ENCODE data around the gene MYO1F.

The MYO1F gene

DNA sequence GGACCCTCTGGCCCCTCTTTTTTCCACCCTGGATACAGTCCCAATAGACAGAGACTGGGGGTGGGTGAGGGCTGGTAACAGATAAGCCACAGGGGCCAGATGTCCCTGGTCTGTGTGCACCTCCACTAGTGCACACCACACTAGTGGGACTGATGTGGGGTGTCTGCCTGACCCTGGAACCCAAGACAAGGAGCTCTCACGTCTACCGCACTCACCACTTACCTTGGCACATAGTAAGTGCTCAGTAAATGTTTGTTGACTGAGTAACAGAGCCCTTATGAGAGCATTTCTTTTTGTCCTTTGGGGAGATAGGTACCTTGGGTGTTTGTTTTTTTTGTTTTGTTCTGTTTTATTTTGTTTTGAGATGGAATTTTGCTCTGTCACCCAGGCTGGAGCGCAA, 40.1 kb downstream of the MYO1F start:
- H3K9ac ChIP-seq (ENCODE audit: low read depth, low read length, poor library complexity): no peak overlapping the region
- no peaks in the 10 kb centered on the region for H3K36me3 ChIP-seq (replicated peaks in 1 of 2; ENCODE audit: control insufficient read depth in 2 of 2, insufficient read depth in 2 of 2, low read length in 2 of 2)
- H3K27me3 ChIP-seq (ENCODE audit: control insufficient read depth in 3 of 3, insufficient read depth in 3 of 3, low read depth in 1 of 3, low read length in 3 of 3): no peaks in the 10 kb centered on the region
- H3K18ac ChIP-seq (ENCODE audit: low read length): no peak overlapping the region
- no peak overlapping the region for H3K4me2 ChIP-seq (ENCODE audit: insufficient read depth, low read length, poor library complexity, severe bottlenecking)
- H2AK5ac ChIP-seq (ENCODE audit: low read depth, low read length): no peak overlapping the region
- H3K4me3 ChIP-seq (ENCODE audit: low read length in 2 of 2): no peak overlapping the region
- no peak overlapping the region for H2BK12ac ChIP-seq (ENCODE audit: low read length)
- H2AFZ ChIP-seq (ENCODE audit: low read length): no peak overlapping the region
- H2BK5ac ChIP-seq (ENCODE audit: low read length): no peak overlapping the region
- no peak for DNase-seq (ENCODE audit: low spot score)
- no peak overlapping the region for H3K23ac ChIP-seq (ENCODE audit: low read depth, low read length, poor library complexity)
- H3K79me1 ChIP-seq (ENCODE audit: low read depth, low read length): no peaks in the 10 kb centered on the region
- H4K8ac ChIP-seq (ENCODE audit: low read depth, low read length): no peak overlapping the region
- no peak overlapping the region for H3K14ac ChIP-seq (ENCODE audit: low read length)
- H3K9me3 ChIP-seq (replicated peaks in 1 of 2; ENCODE audit: control insufficient read depth in 2 of 2, insufficient read depth in 1 of 2, low read depth in 1 of 2, low read length in 2 of 2): no peaks in the 10 kb centered on the region
- WGBS, 2 donors (ENCODE audit: extremely low coverage in 2 of 2, insufficient read length in 2 of 2, insufficient replicate concordance in 1 of 2): no CpG with 5 or more reads among the region's 3 CpGs
- no peak overlapping the region for H4K91ac ChIP-seq (ENCODE audit: low read depth, low read length, poor library complexity)
- H2BK120ac ChIP-seq (ENCODE audit: low read depth, low read length): no peak overlapping the region
- no peak overlapping the region for H2BK15ac ChIP-seq (ENCODE audit: low read length)
- H3K4ac ChIP-seq (ENCODE audit: low read length): no peak overlapping the region
- H3K27ac ChIP-seq (replicated peaks; ENCODE audit: low read length): no peak overlapping the region
- no peaks in the 10 kb centered on the region for H3K4me1 ChIP-seq (ENCODE audit: control insufficient read depth in 2 of 2, insufficient read depth in 1 of 2, low read depth in 1 of 2, low read length in 2 of 2)

DNA sequence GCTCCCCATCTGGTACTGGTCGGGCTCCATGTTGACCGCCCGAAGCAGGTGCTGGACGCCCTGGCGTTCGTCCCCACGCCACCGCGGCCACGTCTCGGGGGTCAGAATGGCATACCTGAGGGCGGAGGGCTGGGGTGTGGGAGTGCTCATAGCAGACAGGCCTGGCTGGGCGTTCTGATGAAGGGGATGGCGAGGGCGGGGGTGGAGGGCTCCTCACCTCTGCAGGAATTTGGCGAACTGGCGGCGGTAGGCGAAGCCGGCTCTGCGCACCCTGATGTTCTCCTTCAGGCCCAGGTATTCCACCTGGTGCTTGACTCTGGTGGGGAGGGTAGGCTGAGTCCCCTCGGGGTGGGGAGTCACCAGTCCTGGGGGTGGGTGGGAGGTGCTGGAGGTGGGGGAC, 41.0 kb downstream of the MYO1F start:
- H3K4me3 ChIP-seq (ENCODE audit: low read length in 2 of 2): no peak overlapping the region
- no peak overlapping the region for H3K27ac ChIP-seq (replicated peaks; ENCODE audit: low read length)
- H4K91ac ChIP-seq (ENCODE audit: low read depth, low read length, poor library complexity): no peak overlapping the region
- H3K18ac ChIP-seq (ENCODE audit: low read length): peak overlapping the region; percentile 38
- H3K9ac ChIP-seq (ENCODE audit: low read depth, low read length, poor library complexity): no peak overlapping the region
- H3K27me3 ChIP-seq (ENCODE audit: control insufficient read depth in 3 of 3, insufficient read depth in 3 of 3, low read depth in 1 of 3, low read length in 3 of 3): no peaks in the 10 kb centered on the region
- WGBS, 2 donors (ENCODE audit: extremely low coverage in 2 of 2, insufficient read length in 2 of 2, insufficient replicate concordance in 1 of 2): no CpG with 5 or more reads among the region's 22 CpGs
- H3K14ac ChIP-seq (ENCODE audit: low read length): no peak overlapping the region
- no peak overlapping the region for H3K4me2 ChIP-seq (ENCODE audit: insufficient read depth, low read length, poor library complexity, severe bottlenecking)
- no peak overlapping the region for H3K4ac ChIP-seq (ENCODE audit: low read length)
- no peaks in the 10 kb centered on the region for H3K79me1 ChIP-seq (ENCODE audit: low read depth, low read length)
- no peak overlapping the region for H2AK5ac ChIP-seq (ENCODE audit: low read depth, low read length)
- H4K8ac ChIP-seq (ENCODE audit: low read depth, low read length): no peak overlapping the region
- H3K36me3 ChIP-seq (replicated peaks in 1 of 2; ENCODE audit: control insufficient read depth in 2 of 2, insufficient read depth in 2 of 2, low read length in 2 of 2): no peaks in the 10 kb centered on the region
- peak overlapping the region; percentile 84 for H2BK12ac ChIP-seq (ENCODE audit: low read length)
- no peaks in the 10 kb centered on the region for H3K4me1 ChIP-seq (ENCODE audit: control insufficient read depth in 2 of 2, insufficient read depth in 1 of 2, low read depth in 1 of 2, low read length in 2 of 2)
- no peak overlapping the region for H2BK120ac ChIP-seq (ENCODE audit: low read depth, low read length)
- H2BK5ac ChIP-seq (ENCODE audit: low read length): no peak overlapping the region
- no peak overlapping the region for H2AFZ ChIP-seq (ENCODE audit: low read length)
- no peak overlapping the region for H3K23ac ChIP-seq (ENCODE audit: low read depth, low read length, poor library complexity)
- H2BK15ac ChIP-seq (ENCODE audit: low read length): no peak overlapping the region
- H3K9me3 ChIP-seq (replicated peaks in 1 of 2; ENCODE audit: control insufficient read depth in 2 of 2, insufficient read depth in 1 of 2, low read depth in 1 of 2, low read length in 2 of 2): no peaks in the 10 kb centered on the region
- no peak for DNase-seq (ENCODE audit: low spot score)

DNA sequence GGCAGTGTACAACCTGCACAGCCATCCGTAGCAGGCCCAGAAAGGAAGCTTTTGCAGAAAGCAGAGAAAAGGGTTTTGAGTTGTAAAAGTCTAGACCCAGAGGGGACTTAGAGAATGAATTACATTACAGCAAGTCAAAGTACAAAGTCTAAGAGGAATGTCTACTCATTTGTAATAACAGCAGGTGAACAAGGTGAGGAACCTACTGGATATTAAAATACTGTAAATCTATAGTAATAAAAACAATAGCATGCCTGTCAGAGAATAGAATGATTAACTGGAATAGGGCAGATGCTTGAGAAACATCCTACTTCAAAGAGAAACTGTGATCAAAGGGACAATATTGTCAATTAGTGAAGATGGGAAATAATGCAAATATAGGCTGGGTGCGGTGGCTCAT, 45.0 kb downstream of the MYO1F start:
- H2BK15ac ChIP-seq (ENCODE audit: low read length): no peak overlapping the region
- H3K4me1 ChIP-seq (ENCODE audit: control insufficient read depth in 2 of 2, insufficient read depth in 1 of 2, low read depth in 1 of 2, low read length in 2 of 2): peaks cover 0 to 2% of the 10 kb centered on the region in 2 donors
- no peak overlapping the region for H3K9ac ChIP-seq (ENCODE audit: low read depth, low read length, poor library complexity)
- peaks cover 0 to 1% of the 10 kb centered on the region in 2 donors for H3K9me3 ChIP-seq (replicated peaks in 1 of 2; ENCODE audit: control insufficient read depth in 2 of 2, insufficient read depth in 1 of 2, low read depth in 1 of 2, low read length in 2 of 2)
- no peak overlapping the region for H3K4ac ChIP-seq (ENCODE audit: low read length)
- no peak overlapping the region for H4K91ac ChIP-seq (ENCODE audit: low read depth, low read length, poor library complexity)
- no peak overlapping the region for H3K18ac ChIP-seq (ENCODE audit: low read length)
- no peak overlapping the region for H3K4me2 ChIP-seq (ENCODE audit: insufficient read depth, low read length, poor library complexity, severe bottlenecking)
- DNase-seq (ENCODE audit: low spot score): no peak
- no peak overlapping the region for H2BK12ac ChIP-seq (ENCODE audit: low read length)
- H3K79me1 ChIP-seq (ENCODE audit: low read depth, low read length): peaks cover 5% of the 10 kb centered on the region
- no peak overlapping the region for H4K8ac ChIP-seq (ENCODE audit: low read depth, low read length)
- no CpG with 5 or more reads among the region's 2 CpGs for WGBS, 2 donors (ENCODE audit: extremely low coverage in 2 of 2, insufficient read length in 2 of 2, insufficient replicate concordance in 1 of 2)
- H3K23ac ChIP-seq (ENCODE audit: low read depth, low read length, poor library complexity): no peak overlapping the region
- H3K4me3 ChIP-seq (ENCODE audit: low read length in 2 of 2): no peak overlapping the region
- no peak overlapping the region for H2AK5ac ChIP-seq (ENCODE audit: low read depth, low read length)
- no peak overlapping the region for H2BK5ac ChIP-seq (ENCODE audit: low read length)
- H3K36me3 ChIP-seq (replicated peaks in 1 of 2; ENCODE audit: control insufficient read depth in 2 of 2, insufficient read depth in 2 of 2, low read length in 2 of 2): peaks cover 0 to 2% of the 10 kb centered on the region in 2 donors
- H2BK120ac ChIP-seq (ENCODE audit: low read depth, low read length): no peak overlapping the region
- peaks cover 0 to 3% (median 0%) of the 10 kb centered on the region in 3 experiments for H3K27me3 ChIP-seq (ENCODE audit: control insufficient read depth in 3 of 3, insufficient read depth in 3 of 3, low read depth in 1 of 3, low read length in 3 of 3)
- H3K27ac ChIP-seq (replicated peaks; ENCODE audit: low read length): no peak overlapping the region
- H3K14ac ChIP-seq (ENCODE audit: low read length): no peak overlapping the region
- H2AFZ ChIP-seq (ENCODE audit: low read length): no peak overlapping the region

DNA sequence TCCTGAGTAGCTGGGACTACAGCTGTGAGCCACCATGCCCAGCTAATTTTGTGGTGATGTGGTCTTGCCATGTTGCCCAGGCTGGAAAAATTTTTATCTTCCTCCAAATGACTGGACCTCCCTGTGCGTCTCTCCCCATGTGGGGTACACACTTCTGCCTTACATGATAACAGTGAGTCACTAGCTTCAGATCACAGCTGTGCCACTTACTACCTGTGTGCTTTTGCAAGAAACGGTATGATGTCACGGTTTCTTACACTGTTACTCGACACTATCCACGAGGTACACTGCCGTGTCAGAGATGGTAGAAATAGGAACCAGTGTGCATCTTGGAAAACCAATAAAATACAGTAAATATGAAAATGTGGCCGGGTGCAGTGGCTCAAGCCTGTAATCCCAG, 45.8 kb downstream of the MYO1F start:
- Histone ChIP-seq H3K79me1 (ENCODE audit: low read depth, low read length) (peaks cover 11% of the 10 kb centered on the region), H4K91ac (ENCODE audit: low read depth, low read length, poor library complexity) (no peak overlapping the region), H3K23ac (ENCODE audit: low read depth, low read length, poor library complexity) (no peak overlapping the region), H3K4me3 (ENCODE audit: low read length in 2 of 2) (no peak overlapping the region), H3K27ac (replicated peaks; ENCODE audit: low read length) (no peak overlapping the region), H2BK12ac (ENCODE audit: low read length) (no peak overlapping the region), H3K9ac (ENCODE audit: low read depth, low read length, poor library complexity) (no peak overlapping the region), H3K9me3 (replicated peaks in 1 of 2; ENCODE audit: control insufficient read depth in 2 of 2, insufficient read depth in 1 of 2, low read depth in 1 of 2, low read length in 2 of 2) (peaks cover 0 to 1% of the 10 kb centered on the region in 2 donors), H2AK5ac (ENCODE audit: low read depth, low read length) (no peak overlapping the region), H3K27me3 (ENCODE audit: control insufficient read depth in 3 of 3, insufficient read depth in 3 of 3, low read depth in 1 of 3, low read length in 3 of 3) (peaks cover 0 to 7% (median 0%) of the 10 kb centered on the region in 3 experiments), H2BK120ac (ENCODE audit: low read depth, low read length) (no peak overlapping the region), H2AFZ (ENCODE audit: low read length) (no peak overlapping the region), H3K4me1 (ENCODE audit: control insufficient read depth in 2 of 2, insufficient read depth in 1 of 2, low read depth in 1 of 2, low read length in 2 of 2) (peaks cover 3 to 6% of the 10 kb centered on the region in 2 donors), H2BK15ac (ENCODE audit: low read length) (no peak overlapping the region), H4K8ac (ENCODE audit: low read depth, low read length) (no peak overlapping the region), H3K14ac (ENCODE audit: low read length) (no peak overlapping the region), H3K36me3 (replicated peaks in 1 of 2; ENCODE audit: control insufficient read depth in 2 of 2, insufficient read depth in 2 of 2, low read length in 2 of 2) (peaks cover 0 to 2% of the 10 kb centered on the region in 2 donors), H3K18ac (ENCODE audit: low read length) (no peak overlapping the region), H3K4ac (ENCODE audit: low read length) (no peak overlapping the region), H3K4me2 (ENCODE audit: insufficient read depth, low read length, poor library complexity, severe bottlenecking) (no peak overlapping the region), H2BK5ac (ENCODE audit: low read length) (no peak overlapping the region)
- WGBS, 2 donors (ENCODE audit: extremely low coverage in 2 of 2, insufficient read length in 2 of 2, insufficient replicate concordance in 1 of 2): no CpG with 5 or more reads among the region's 7 CpGs
- no peak for DNase-seq (ENCODE audit: low spot score)
